ENCODE measurements around the gene AUP1.
A peak's percentile ranks its signal among the peaks of the same experiment; 100 is the strongest.

The AUP1 gene

DNA sequence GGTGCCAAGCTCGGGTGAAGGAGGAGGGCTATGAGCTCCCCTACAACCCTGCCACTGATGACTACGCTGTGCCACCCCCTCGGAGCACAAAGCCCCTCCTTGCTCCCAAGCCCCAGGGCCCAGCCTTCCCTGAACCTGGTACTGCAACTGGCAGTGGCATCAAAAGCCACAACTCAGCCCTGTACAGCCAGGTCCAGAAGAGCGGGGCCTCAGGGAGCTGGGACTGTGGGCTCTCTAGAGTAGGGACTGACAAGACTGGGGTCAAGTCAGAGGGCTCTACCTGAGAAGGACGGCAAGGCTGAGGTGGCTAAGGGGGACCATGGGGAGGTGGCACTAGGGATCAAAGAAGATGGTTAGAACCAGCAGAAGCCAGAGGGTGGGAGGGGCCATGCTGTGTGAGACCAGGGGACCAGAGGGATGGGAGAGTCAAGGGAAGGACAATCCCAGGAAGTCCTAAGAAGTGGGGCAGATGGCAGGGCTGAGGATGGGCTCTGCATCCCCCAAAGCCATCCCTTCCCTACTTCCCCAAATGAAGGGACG is 27.4 kb upstream of the AUP1 start:
- DNase-seq (ENCODE audit: low read depth in 2 of 2) = no peak

DNA sequence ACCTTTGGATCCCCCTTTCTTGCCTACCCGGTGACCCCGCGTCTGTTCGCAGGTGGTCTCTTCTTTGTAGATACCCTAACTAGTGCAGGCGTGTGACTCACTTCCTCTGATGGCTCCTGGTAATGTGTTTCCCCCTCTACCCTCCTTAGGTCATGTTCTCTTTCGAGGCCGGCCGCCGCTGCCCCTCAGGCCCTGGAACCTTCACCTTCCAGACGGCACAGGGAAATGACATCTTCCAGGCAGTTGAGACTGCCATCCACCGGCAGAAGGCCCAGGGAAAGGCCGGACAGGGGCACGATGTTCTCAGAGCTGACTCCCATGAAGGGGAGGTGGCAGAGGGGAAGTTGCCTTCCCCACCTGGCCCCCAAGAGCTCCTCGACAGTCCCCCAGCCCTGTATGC is 26.7 kb upstream of the AUP1 start:
- DNase-seq (ENCODE audit: low read depth in 2 of 2) = no peak

DNA sequence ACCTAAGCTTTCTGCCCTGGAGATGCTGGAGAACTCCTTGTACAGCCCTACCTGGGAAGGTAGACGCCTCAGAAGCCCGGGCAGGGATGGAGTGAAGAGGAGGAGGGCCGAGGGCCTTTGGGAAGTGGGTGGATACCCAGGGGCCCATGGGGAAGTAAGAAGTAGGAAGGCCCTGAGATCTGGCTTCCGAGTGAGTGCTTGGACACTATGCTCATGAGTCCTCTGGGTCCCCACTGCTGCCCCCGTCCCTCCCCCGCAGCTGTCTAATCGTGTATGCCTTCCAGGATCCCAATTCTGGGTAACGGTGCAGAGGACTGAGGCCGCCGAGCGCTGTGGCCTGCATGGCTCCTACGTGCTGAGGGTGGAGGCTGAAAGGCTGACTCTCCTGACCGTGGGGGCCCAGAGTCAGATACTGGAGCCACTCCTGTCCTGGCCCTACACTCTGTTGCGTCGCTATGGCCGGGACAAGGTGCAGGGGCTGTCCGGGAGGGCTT is 26.2 kb upstream of the AUP1 start:
- DNase-seq (ENCODE audit: low read depth in 2 of 2) = no peak

DNA sequence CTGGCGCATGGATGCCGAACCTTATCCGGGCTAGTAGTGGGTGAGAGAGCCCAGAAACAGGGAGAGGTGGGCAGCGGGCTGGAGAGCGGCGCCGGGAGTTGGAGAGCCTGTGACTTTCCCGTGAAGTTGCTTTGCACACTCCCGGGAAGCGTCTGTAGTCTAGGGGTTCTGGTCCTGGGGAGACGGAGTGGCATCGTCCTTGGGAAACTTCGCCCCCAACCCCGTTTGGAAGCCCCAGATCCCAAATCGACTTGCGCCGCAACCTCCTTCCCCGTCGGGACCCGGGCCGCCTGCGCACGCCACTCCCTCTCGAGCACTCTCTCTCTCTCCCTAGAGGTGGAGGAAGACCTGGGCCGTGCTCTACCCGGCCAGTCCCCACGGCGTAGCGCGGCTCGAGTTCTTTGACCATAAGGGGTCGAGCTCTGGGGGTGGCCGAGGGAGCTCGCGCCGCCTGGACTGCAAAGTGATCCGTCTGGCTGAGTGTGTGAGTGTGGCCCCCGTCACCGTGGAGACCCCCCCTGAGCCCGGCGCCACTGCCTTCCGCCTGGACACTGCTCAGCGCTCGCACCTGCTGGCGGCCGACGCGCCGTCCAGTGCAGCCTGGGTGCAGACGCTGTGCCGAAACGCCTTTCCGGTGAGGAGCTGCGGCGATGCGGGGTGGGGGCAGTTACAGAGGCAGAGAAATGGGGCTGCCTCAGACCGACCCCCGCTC is 25.5 kb upstream of the AUP1 start:
- peak in 1 of 2 donors; percentile 30 for DNase-seq (ENCODE audit: low read depth in 2 of 2)

DNA sequence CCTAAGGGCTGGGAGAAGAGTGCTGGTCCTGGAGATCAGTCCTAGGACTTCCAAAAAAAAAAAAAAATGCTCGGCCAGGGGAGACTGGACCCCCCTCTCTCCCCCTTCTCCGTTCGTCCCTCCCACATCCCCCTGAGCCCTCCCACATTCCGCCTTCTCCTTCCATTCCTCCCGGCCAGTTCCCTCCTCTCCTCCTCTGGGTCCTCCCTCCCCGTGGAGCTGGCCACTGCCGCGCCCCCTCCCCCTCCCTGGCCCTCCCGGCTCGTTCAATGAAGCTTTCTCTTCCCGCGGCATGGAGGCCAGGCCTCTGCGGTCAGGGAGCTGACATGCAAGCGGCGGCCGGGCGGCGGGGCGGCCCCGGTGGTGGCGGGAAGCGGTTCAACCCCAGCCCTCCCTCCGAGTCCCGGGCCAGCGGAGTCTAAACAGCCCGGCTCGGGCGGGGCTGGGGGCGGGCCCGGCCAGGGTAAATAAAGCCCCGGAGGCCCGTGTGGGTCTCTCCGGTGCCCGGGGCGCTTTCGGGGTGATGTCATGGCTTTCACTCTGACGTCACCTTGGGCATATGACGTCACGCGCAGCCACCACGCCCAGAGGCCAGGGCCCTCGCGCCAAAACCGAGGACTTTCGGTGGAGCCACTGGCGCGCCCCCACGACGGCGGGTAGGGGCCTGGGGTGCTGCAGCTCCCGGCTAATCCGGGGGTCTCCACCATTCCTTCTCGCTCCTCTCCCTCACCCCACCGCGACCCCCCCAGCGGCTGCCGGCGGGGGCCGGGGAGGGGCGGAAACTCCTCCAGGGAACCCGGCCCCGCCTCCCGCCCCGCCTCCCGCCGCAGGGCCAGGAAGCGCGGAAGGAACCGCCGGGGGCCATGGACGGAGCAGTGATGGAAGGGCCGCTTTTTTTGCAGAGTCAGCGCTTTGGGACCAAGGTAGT is 24.6 kb upstream of the AUP1 start, which contains the start of the genes DOK1 and LOXL3:
TSS of gene DOK1 (plus strand) at position 829 of the 928 bp plus-strand sequence. CDS start at position 864, 35 bp downstream.
TSS of gene LOXL3 (minus strand) at position 51 of the 928 bp plus-strand sequence. CDS start 1,308 bp downstream, outside the sequence.
- DNase-seq (ENCODE audit: low read depth in 2 of 2) = peak; percentile 60 to 73

DNA sequence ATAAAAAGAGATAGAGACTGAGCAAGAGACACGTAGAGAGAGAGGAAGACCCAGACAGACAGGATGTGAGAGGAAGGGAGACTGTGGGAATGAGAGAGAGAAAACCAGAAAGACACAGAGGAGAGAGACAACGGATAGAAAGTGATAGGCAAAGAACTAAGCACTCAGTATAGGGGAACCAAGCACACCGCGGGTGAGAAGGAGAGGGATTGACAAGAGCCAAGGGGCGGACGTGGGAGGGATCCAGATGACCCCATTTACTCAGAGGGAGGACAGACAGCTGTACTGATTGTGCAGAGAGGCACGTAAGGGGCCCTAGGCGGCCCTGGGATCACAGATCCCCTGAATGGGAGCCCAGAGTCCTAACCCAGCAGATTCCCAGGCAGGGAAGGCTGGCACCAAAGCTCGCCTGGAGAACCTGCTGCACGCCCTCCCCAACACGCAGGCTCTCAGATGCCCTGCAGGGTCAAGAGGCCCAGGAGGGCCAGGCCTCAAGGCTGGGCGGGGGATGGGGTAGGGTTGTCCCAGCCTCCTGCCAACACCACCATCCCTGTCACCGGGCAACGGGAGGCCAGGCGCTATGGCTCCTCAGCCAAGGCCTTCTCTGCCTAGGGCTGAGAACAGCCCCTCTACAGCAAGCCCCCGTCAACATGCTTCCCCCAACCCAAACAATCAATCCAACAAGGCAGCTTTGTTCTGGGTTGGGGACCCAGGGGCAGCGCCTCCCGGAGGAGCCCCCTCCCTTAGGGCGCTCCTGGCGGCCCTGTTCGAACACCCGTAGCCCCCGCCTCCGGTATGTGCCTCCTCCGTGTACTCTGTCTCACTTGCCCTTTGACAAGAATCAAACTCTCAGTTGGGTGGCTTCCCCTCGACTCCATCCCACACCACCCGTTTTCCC is 23.7 kb upstream of the AUP1 start:
- no peak for DNase-seq (ENCODE audit: low read depth in 2 of 2)

DNA sequence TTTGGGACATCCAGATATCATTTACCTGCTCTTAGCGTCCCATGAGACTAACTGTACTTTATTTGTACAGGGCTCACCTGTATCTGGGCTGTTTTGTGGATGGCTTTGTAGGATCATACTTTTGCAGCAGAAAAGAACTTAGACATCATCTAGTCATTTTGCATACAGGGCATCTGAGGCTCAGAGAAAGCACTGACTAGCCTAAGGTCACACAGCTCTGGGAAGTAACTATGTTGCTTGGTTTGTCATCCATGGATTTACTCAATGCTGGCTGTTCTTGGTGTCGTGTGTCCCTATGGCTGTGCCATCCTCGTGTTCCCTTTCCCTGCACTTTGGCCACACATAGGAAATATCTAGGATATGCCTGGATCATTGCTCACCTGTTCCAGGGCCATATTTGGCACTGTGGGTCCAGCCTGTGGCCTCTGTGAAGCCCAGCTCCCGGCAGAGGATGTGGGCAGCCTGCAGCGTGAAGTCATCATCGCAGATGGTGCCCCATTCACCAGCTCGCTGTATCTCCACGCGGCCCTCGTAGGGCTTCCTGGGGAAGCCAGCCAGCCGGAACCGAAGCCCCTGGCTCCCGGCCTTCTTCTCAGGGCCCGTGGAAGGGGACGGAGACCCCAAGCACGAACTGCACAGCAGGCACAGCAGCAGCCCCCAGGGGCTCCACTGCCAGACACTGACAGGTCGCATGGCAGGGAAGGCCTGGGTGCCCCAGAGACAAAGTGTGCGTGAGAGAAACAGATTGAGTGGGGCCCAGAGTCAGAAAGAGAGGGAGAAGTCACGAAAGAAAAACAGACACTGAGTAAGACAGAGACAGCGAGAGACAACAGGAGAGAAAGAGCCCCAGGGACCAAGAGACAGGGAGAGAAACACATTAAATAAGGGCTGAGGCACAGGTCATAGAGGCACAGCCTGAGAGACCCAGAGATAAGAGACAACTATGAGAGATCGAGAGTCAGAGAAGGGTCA is 22.7 kb upstream of the AUP1 start:
- no peak for DNase-seq (ENCODE audit: low read depth in 2 of 2)

DNA sequence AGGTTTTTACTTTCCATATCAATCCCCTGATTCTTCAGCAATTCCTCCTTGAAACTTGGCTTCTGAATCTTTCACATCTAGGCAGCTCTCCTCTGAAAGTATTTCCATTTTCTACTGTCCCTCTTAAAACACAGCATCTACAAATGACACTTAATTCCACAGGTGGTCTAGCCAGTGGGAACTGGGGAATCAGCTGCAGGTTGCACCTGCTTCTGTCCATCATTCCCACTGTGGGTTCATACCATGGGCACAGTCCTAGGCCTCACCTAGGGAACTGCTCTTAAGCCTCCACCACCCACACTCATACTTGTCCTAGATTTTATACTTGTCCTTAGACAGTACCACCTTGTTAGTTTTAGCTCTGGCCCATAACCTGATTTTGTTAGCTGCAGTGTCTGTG is 22.0 kb upstream of the AUP1 start:
- no peak for DNase-seq (ENCODE audit: low read depth in 2 of 2)

DNA sequence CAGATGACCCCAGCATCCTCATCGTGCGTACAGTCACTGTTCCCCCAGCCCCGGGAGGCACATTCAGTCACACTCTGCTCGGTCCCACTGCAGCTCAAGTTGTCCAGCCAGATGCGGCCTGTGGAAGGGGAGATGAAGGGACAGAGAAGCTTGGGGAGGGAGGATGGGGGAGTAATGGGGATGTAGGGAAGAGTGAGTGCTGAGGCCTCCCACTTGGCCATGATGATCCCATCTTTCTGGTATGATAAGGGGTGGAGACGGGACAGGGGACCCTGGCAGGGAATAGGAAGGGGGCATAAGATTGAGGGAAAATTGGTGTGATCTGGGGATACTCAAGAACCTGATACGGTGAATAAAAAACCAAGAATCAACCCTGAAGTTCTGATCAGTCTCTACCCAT is 20.7 kb upstream of the AUP1 start:
- no peak for DNase-seq (ENCODE audit: low read depth in 2 of 2)

DNA sequence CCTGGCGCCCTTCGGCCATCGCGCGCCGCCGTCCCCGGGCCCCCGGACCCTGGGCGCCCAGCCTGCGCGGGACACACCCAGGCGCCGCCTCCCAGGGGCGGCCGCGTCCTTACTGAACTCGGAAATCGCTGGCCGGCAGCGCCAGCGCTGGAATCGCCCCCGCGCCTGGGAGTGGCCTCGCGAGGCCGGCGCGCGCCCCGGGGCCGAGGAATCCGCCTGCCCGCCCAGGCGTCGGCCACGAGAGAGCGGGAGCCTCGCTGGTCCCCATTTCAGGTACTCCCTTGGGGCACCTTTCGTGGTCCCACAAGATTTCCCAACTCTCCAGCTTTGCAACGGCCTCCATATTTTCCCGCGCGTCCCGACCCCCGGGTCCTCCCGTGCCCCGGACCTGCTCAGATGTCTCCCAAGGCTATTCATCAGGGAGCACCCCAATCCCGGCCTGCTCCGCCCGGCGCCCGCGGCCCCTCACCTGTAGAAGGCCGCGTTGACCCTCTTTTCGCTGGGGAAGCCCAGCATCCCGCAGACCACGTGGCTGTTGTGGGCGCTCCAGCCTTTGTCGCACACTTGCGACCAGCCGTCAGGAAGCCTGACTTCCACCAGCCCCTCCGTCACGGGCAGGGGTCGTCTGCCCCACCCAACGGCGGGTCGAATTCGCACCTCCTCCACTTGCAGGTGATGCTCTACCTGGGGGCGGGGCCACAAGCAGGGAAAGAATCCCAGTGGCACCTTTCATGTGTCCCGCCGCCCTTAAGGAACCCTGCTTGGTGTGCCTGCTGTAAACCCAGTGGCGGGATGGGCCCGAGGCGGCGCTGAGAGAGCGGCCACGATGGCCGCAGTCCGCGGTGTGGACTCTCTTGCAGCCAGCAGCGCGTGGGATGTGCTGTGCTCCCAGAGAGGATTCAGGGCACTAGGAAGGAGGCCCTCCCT is 19.7 kb upstream of the AUP1 start:
- DNase-seq (ENCODE audit: low read depth in 2 of 2) = no peak

DNA sequence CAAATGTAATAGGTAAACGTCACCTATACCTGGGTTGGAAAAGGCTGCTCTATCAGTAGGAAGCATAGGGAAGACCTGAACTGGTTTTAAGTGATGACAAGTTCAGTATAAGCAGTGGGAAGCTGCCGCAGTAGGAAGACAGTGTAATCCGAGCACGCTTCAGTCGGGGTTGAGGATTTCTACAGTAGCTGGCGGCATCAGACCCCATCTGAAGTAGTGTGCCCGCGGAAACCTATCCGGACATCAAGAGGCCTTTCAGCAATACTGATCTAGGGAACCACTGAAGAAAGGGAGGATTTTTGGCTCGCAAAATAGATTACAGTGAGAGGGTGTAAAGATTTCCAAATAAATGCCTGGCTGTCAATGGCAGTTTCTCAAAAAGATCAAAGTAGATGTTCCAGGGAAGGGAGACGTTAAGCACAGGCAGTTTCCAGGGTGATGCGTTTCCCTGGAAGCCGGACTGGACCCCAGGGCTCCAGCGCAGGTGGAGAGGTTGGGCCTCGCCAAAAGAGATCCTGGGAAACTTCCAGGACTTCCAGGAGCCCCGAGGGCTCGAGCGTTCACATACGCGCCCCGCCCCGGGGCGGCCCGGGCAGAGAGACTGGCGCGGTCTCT is 18.9 kb upstream of the AUP1 start:
- no peak for DNase-seq (ENCODE audit: low read depth in 2 of 2)

DNA sequence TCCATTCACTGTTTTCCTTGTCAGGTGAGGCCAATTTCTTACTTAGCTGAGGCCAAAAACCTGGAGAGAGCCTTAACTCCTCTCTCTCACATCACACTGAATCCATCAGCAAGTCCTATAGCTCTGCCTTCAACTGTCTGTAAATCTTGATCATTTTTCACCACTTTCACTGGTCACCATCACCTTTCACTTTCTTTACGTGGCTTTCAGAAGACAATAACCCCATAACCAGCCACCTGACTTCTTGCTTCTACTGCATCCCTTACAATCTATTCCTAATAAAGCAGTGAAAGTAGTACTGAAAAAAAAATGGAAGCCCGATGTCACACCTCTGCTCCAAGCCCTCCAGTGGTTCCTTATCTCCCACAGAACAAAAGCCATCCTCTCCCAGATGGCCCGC is 16.5 kb upstream of the AUP1 start:
- no peak for DNase-seq (ENCODE audit: low read depth in 2 of 2)

DNA sequence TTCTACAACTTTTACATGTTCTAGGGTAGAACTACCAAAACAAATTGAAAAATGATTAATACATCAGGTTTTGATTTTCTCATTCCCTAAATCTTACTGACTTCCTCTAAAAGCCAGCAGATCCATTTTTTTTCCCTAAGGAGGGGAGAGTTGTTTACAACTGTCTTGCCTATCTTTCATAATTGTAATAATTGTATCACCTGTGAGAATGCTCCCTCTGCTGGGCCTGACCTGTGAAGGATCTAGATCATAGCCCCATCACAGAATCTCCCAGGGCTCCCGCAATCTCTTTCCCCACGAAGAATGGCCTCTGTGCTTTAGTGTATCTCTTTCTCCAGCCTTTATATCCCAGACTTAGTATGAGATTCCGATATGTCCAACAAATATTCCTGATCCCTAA is 15.1 kb upstream of the AUP1 start:
- DNase-seq (ENCODE audit: low read depth in 2 of 2) = no peak

DNA sequence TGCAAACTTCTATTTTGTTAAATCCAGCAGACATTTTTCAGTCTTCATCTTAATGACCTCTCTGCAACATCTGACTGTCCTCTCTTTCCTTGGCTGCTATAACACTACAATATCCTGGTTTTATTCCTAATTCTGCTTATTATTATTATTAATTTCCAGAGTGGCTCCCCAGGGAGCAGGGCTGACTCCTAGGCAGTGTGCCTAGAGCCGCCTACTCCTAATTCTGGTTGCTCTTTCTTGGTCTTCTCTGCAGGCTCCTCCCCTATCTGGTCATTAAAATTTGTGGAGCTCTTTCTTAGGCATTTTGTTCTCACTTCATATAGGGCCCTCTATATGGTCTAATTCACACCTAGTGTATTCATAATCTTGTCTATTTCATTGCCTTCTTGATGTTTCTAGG is 13.5 kb upstream of the AUP1 start:
- DNase-seq (ENCODE audit: low read depth in 2 of 2) = no peak

DNA sequence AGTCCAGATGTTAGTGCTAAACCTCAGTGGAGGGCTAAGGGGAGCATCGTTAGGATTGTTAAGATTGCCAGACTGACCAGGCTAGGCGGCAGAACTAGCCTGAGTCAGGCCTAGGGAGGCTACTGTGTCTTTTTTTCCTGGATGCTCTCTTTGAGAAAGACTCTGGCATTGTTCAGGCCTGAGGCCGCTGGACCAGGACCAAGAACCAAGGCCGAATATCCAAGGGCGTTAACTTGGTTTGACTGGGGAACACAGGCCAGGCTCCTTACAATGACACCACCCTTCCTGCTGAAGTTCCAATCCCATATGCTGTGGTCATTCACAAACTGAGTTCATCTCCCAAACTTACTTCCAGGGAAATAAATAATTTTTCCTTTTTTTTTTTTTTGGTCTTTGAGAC is 10.8 kb upstream of the AUP1 start:
- DNase-seq (ENCODE audit: low read depth in 2 of 2) = no peak

DNA sequence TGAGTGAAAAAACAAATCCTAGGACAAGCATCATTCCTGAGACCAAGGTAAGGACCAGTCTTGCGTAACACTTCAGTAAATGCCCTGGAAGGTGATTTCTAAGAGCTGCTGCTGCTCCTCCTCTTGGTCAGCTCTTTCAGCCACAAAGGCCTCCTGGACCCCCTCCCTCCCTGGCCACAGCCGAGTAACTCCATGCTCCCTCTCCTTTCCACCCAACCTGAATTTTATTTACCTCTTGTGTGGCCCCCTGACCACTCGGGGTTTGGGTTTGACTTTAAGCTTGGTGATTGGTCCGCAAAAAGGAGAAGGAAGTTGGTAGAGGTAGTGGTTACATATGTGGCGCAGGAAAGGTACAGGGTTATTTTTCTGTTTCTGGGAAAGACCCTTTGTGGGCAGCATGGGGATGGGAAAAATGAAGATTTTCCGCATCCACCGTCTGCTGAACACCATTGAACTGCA is 9.4 kb upstream of the AUP1 start:
- DNase-seq (ENCODE audit: low read depth in 2 of 2) = no peak

DNA sequence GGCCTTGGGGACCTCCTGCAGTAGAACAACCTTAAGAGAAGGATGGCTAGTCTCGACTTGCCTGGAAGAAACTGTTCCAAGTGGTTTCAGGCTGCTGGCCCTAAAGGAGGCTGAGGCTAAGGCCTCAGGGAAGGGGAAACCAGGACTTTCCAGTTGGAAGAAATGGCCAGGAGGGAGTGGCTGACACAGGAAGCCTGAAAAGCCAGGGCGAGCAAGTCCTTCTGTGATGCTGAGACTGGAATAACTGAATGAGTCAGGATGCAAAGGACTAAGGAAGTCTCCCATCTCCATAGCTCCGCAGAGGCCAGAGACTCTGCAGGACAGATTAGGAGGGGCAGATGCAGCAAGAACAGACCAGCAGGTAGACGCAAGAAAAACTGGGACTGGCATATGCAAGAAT is 7.6 kb upstream of the AUP1 start:
- DNase-seq (ENCODE audit: low read depth in 2 of 2) = no peak

DNA sequence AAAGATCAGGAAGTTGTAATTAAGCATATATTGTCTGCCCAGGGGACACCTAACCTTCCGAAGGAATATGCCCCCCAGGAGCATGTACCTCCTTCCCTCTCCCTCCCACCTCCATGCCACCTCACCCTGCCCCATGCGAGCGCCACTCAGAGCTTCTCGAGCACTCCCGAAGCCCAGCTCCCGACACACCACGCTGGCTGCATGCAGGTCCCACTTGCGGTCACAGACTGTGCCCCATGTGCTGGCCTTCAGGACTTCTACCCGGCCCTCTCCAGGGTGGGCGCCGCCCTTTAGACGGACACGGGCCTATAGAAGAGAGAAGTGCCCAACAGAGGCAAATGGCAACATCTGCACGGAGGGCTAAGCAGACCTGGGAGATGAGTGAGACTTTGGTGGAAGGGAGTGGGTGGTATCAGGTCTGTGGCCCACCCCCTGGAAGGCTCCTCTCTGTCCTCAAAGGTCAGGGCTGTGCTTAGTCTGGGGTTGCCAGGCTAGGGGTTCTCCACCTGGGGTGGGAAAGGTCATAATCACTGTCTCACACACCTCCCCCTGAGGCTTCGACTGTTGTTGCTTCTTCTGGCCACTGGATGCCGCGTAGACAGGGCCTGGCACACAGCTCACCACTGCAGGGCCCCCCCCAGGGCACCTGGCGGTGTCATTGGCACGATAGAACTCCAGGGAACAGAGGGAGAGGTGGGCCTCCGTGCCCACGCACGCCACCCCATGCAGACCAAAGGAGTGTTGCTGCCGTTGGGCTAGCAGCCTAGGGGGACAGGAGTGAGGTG is 6.9 kb upstream of the AUP1 start:
- DNase-seq (ENCODE audit: low read depth in 2 of 2) = no peak
